ENCODE results near the gene CWC15.
"Not testable (repeated sequence)": the region's sequence is repeated elsewhere in the genome, so short reads cannot be mapped to it uniquely, and the experiment has no call there.

CWC15 gene

DNA sequence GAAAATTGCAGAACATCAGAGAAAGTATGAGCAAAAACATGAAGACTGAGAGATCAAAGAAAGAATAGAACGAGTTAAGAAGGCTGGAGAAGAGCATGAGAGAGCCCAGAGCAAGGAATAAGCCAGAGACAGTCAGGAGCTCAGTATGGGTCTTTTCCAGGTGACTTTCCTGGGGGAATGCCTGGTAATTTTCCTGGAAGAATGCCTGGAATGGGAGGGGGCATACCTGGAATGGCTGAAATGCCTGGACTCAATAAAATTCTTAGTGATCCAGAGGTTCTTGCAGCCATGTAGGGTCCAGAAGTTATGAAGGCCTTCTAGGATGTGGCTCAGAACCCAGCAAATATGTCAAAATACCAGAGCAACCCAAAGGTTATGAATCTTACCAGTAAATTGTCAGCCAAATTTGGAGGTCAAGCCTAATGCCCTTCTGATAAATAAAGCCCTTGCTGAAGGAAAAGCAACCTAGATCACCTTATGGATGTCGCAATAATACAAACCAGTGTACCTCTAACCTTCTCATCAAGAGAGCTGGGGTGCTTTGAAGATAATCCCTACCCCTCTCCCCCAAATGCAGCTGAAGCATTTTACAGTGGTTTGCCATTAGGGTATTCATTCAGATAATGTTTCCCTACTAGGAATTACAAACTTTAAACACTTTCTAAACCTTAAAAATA, 59.5 kb downstream of the CWC15 start:
- DNase-seq, result not testable (repeated sequence)

- no peak for DNase-seq
Observed at GRCh38 chr11:94912806-94913205, 60.5 kb downstream of the CWC15 start.

Data from C1 segment of cervical spinal cord (tissue), 14 donors.